ENCODE data around the gene SORCS2.

The SORCS2 gene

GRCh38 chr4:7634661-7635251 lies 442.4 kb downstream of the SORCS2 start:
- no peak overlapping the region for H3K27ac Mint-ChIP-seq
- no peak for DNase-seq
- peaks cover 3% of the 10 kb centered on the region for H3K9me3 Mint-ChIP-seq
- H3K4me1 Mint-ChIP-seq (ENCODE audit: low read depth) = no peaks in the 10 kb centered on the region
- no peak overlapping the region for H3K4me3 Mint-ChIP-seq
- H3K27me3 Mint-ChIP-seq = peaks cover 19% of the 10 kb centered on the region
- H3K36me3 Mint-ChIP-seq (ENCODE audit: low read depth) = no peaks in the 10 kb centered on the region

- Mint-ChIP-seq H3K9me3 (no peaks in the 10 kb centered on the region), H3K27me3 (peaks cover 18% of the 10 kb centered on the region), H3K27ac (no peak overlapping the region), H3K4me1 (ENCODE audit: low read depth) (no peaks in the 10 kb centered on the region), H3K36me3 (ENCODE audit: low read depth) (no peaks in the 10 kb centered on the region), H3K4me3 (no peak overlapping the region)
- DNase-seq = no peak
Measured at GRCh38 chr4:7635445-7636239, 443.3 kb downstream of the SORCS2 start.

GRCh38 chr4:7636240-7636508 lies 443.8 kb downstream of the SORCS2 start:
- peaks cover 13% of the 10 kb centered on the region for H3K27me3 Mint-ChIP-seq
- H3K9me3 Mint-ChIP-seq = peaks cover under 1% of the 10 kb centered on the region
- no peak overlapping the region for H3K27ac Mint-ChIP-seq
- no peak for DNase-seq
- no peak overlapping the region for H3K4me3 Mint-ChIP-seq
- H3K36me3 Mint-ChIP-seq (ENCODE audit: low read depth) = no peaks in the 10 kb centered on the region
- H3K4me1 Mint-ChIP-seq (ENCODE audit: low read depth) = no peaks in the 10 kb centered on the region

GRCh38 chr4:7637139-7637538 lies 444.8 kb downstream of the SORCS2 start:
- H3K36me3 Mint-ChIP-seq (ENCODE audit: low read depth) = no peaks in the 10 kb centered on the region
- no peaks in the 10 kb centered on the region for H3K4me1 Mint-ChIP-seq (ENCODE audit: low read depth)
- H3K4me3 Mint-ChIP-seq = no peak overlapping the region
- no peak overlapping the region for H3K27ac Mint-ChIP-seq
- peaks cover 3% of the 10 kb centered on the region for H3K9me3 Mint-ChIP-seq
- H3K27me3 Mint-ChIP-seq = peaks cover 11% of the 10 kb centered on the region
- DNase-seq = no peak

- no peak overlapping the region for H3K4me3 Mint-ChIP-seq
- no peaks in the 10 kb centered on the region for H3K4me1 Mint-ChIP-seq (ENCODE audit: low read depth)
- peaks cover 2% of the 10 kb centered on the region for H3K27me3 Mint-ChIP-seq
- peaks cover 3% of the 10 kb centered on the region for H3K9me3 Mint-ChIP-seq
- H3K27ac Mint-ChIP-seq = no peak overlapping the region
- H3K36me3 Mint-ChIP-seq (ENCODE audit: low read depth) = no peaks in the 10 kb centered on the region
- no peak for DNase-seq
Measured at GRCh38 chr4:7637971-7638370, 445.6 kb downstream of the SORCS2 start.

- H3K27ac Mint-ChIP-seq = no peak overlapping the region
- DNase-seq = no peak
- H3K9me3 Mint-ChIP-seq = peaks cover 3% of the 10 kb centered on the region
- H3K36me3 Mint-ChIP-seq (ENCODE audit: low read depth) = no peaks in the 10 kb centered on the region
- H3K4me3 Mint-ChIP-seq = no peak overlapping the region
- H3K4me1 Mint-ChIP-seq (ENCODE audit: low read depth) = no peaks in the 10 kb centered on the region
- peaks cover 2% of the 10 kb centered on the region for H3K27me3 Mint-ChIP-seq
Measured at GRCh38 chr4:7638489-7638888, 446.2 kb downstream of the SORCS2 start.

- no peak overlapping the region for H3K27ac Mint-ChIP-seq
- H3K4me1 Mint-ChIP-seq (ENCODE audit: low read depth) = no peaks in the 10 kb centered on the region
- no peak overlapping the region for H3K4me3 Mint-ChIP-seq
- no peaks in the 10 kb centered on the region for H3K36me3 Mint-ChIP-seq (ENCODE audit: low read depth)
- DNase-seq = no peak
- peaks cover 3% of the 10 kb centered on the region for H3K9me3 Mint-ChIP-seq
- peaks cover 2% of the 10 kb centered on the region for H3K27me3 Mint-ChIP-seq
Measured at GRCh38 chr4:7638984-7639789, 446.8 kb downstream of the SORCS2 start.

- Mint-ChIP-seq H3K9me3 (peaks cover 3% of the 10 kb centered on the region), H3K27ac (no peak overlapping the region), H3K4me3 (no peak overlapping the region), H3K4me1 (ENCODE audit: low read depth) (no peaks in the 10 kb centered on the region), H3K27me3 (peaks cover 2% of the 10 kb centered on the region), H3K36me3 (ENCODE audit: low read depth) (no peaks in the 10 kb centered on the region)
- no peak for DNase-seq
Measured at GRCh38 chr4:7640136-7640535, 447.8 kb downstream of the SORCS2 start.

- DNase-seq = no peak
- no peak overlapping the region for H3K4me3 Mint-ChIP-seq
- no peak overlapping the region for H3K27ac Mint-ChIP-seq
- H3K4me1 Mint-ChIP-seq (ENCODE audit: low read depth) = peaks cover 3% of the 10 kb centered on the region
- H3K36me3 Mint-ChIP-seq (ENCODE audit: low read depth) = no peaks in the 10 kb centered on the region
- peaks cover 3% of the 10 kb centered on the region for H3K9me3 Mint-ChIP-seq
- H3K27me3 Mint-ChIP-seq = peaks cover 2% of the 10 kb centered on the region
Measured at GRCh38 chr4:7641712-7642111, 449.4 kb downstream of the SORCS2 start.

GRCh38 chr4:7642741-7643458 lies 450.6 kb downstream of the SORCS2 start:
- no peak for DNase-seq
- peaks cover 2% of the 10 kb centered on the region for H3K27me3 Mint-ChIP-seq
- peaks cover 3% of the 10 kb centered on the region for H3K9me3 Mint-ChIP-seq
- no peak overlapping the region for H3K4me3 Mint-ChIP-seq
- peaks cover 5% of the 10 kb centered on the region for H3K4me1 Mint-ChIP-seq (ENCODE audit: low read depth)
- no peaks in the 10 kb centered on the region for H3K36me3 Mint-ChIP-seq (ENCODE audit: low read depth)
- H3K27ac Mint-ChIP-seq = no peak overlapping the region

GRCh38 chr4:7645158-7645557 lies 452.8 kb downstream of the SORCS2 start:
- Mint-ChIP-seq H3K36me3 (ENCODE audit: low read depth) (no peaks in the 10 kb centered on the region), H3K9me3 (peaks cover 3% of the 10 kb centered on the region), H3K4me1 (ENCODE audit: low read depth) (peaks cover 19% of the 10 kb centered on the region), H3K27me3 (peaks cover 2% of the 10 kb centered on the region), H3K4me3 (no peak overlapping the region), H3K27ac (no peak overlapping the region)
- no peak for DNase-seq

GRCh38 chr4:7645956-7646355 lies 453.6 kb downstream of the SORCS2 start:
- Mint-ChIP-seq H3K4me3 (no peak overlapping the region), H3K9me3 (peaks cover 3% of the 10 kb centered on the region), H3K4me1 (ENCODE audit: low read depth) (peaks cover 26% of the 10 kb centered on the region), H3K27me3 (peaks cover 6% of the 10 kb centered on the region), H3K27ac (no peak overlapping the region), H3K36me3 (ENCODE audit: low read depth) (no peaks in the 10 kb centered on the region)
- DNase-seq = no peak

GRCh38 chr4:7646384-7647061 lies 454.2 kb downstream of the SORCS2 start:
- H3K36me3 Mint-ChIP-seq (ENCODE audit: low read depth) = no peaks in the 10 kb centered on the region
- no peak overlapping the region for H3K4me3 Mint-ChIP-seq
- no peaks in the 10 kb centered on the region for H3K9me3 Mint-ChIP-seq
- H3K27ac Mint-ChIP-seq = no peak overlapping the region
- peaks cover 26% of the 10 kb centered on the region for H3K4me1 Mint-ChIP-seq (ENCODE audit: low read depth)
- DNase-seq = no peak
- peaks cover 9% of the 10 kb centered on the region for H3K27me3 Mint-ChIP-seq

- Mint-ChIP-seq H3K27ac (no peak overlapping the region), H3K36me3 (ENCODE audit: low read depth) (no peaks in the 10 kb centered on the region), H3K27me3 (peaks cover 12% of the 10 kb centered on the region), H3K4me1 (ENCODE audit: low read depth) (peaks cover 26% of the 10 kb centered on the region), H3K4me3 (no peak overlapping the region), H3K9me3 (no peaks in the 10 kb centered on the region)
- DNase-seq = no peak
Measured at GRCh38 chr4:7647186-7647585, 454.8 kb downstream of the SORCS2 start.
